IMR-90 (cell line): ENCODE measurements around the gene PTPRO. TPM values are rescaled to one million over a fixed set of nuclear protein-coding genes. Genes with fewer than 3 reads are reported as not detected.
A peak's percentile ranks its signal among the peaks of the same experiment; 100 is the strongest.

Source experiments
- ATAC-seq: fragments of 200-7000 bp; cut with Tn5 transposase; 2 replicates; pipeline ENCODE4 v1.9.1; 2020; ENCODE audit warnings: low read depth, mild to moderate bottlenecking, moderate library complexity
- BruUV-seq: library from RNA; stranded (reverse); fragments of 400-500 nt; replicated peaks from 2 replicates; lab custom pipeline; 2021; lab: Mats Ljungman, UMichigan
- CTCF ChIA-PET: fragments of 300-600 bp; formaldehyde crosslinking; extraction: SDS; loops from one replicate; lab custom pipeline; 2021; ENCODE audit warnings: antibody characterized with exemption; lab: Yijun Ruan, JAX
- POLR2A ChIA-PET: fragments of 300-600 bp; sonication (Branson Sonifier 250); formaldehyde crosslinking; loops from one replicate; lab custom pipeline; 2022; ENCODE audit warnings: antibody characterized with exemption; ENCODE audit not compliant: unreplicated experiment; lab: Charles Lee
- DNase-seq: peaks from one replicate; pipeline ENCODE4 v3.0.0; 2013
- H2AFZ ChIP-seq: replicated peaks from 2 replicates; pipeline ENCODE3; 2013; ENCODE audit warnings: low read length, mild to moderate bottlenecking; ENCODE audit not compliant: poor library complexity
- H2AK5ac ChIP-seq: 2 replicates; pipeline ENCODE4 v1.6.1; 2013; ENCODE audit warnings: low read depth, low read length, inconsistent platforms
- H2AK9ac ChIP-seq: replicated peaks from 2 replicates; pipeline ENCODE3; 2013; ENCODE audit warnings: mild to moderate bottlenecking, low read depth, low read length, moderate library complexity; ENCODE audit not compliant: poor library complexity
- H2BK120ac ChIP-seq: 2 replicates; pipeline ENCODE4 v1.6.1; 2013; ENCODE audit warnings: low read depth, low read length, inconsistent platforms
- H2BK15ac ChIP-seq: 3 replicates; pipeline ENCODE4 v1.6.1; 2013; ENCODE audit warnings: low read depth, low read length, inconsistent platforms
- H2BK20ac ChIP-seq: 2 replicates; pipeline ENCODE4 v1.6.1; 2013; ENCODE audit warnings: low read depth, mild to moderate bottlenecking, inconsistent platforms, low read length, moderate library complexity
- H2BK5ac ChIP-seq: 2 replicates; pipeline ENCODE4 v1.6.1; 2013; ENCODE audit warnings: mild to moderate bottlenecking, low read depth, low read length, inconsistent platforms; ENCODE audit not compliant: poor library complexity, severe bottlenecking
- H3K14ac ChIP-seq: replicated peaks from 2 replicates; pipeline ENCODE4 v1.6.1; 2013; ENCODE audit warnings: low read depth, low read length, inconsistent platforms
- H3K18ac ChIP-seq: 2 replicates; pipeline ENCODE4 v1.6.1; 2013; ENCODE audit warnings: low read depth, low read length, control low read depth
- H3K23ac ChIP-seq: 2 replicates; pipeline ENCODE4 v1.6.1; 2013; ENCODE audit warnings: low read depth, low read length, inconsistent platforms
- H3K27ac ChIP-seq: 2 replicates; pipeline ENCODE4 v1.5.1; 2013; ENCODE audit warnings: mild to moderate bottlenecking, control low read depth, low read length; ENCODE audit not compliant: insufficient read depth
- H3K27me3 ChIP-seq: 2 replicates; pipeline ENCODE4 v1.6.1; 2013; ENCODE audit warnings: low read length; ENCODE audit not compliant: control insufficient read depth, insufficient read depth
- H3K36me3 ChIP-seq: 2 replicates; pipeline ENCODE4 v1.6.1; 2013; ENCODE audit warnings: low read length, mixed read lengths; ENCODE audit not compliant: control insufficient read depth, insufficient read depth
- H3K4ac ChIP-seq: 2 replicates; pipeline ENCODE4 v1.6.1; 2013; ENCODE audit warnings: low read depth, low read length, inconsistent platforms
- H3K4me1 ChIP-seq: 2 replicates; pipeline ENCODE4 v1.6.1; 2013; ENCODE audit warnings: low read length, mixed read lengths; ENCODE audit not compliant: control insufficient read depth, insufficient read depth
- H3K4me2 ChIP-seq: 2 replicates; pipeline ENCODE4 v1.6.1; 2013; ENCODE audit warnings: low read depth, mild to moderate bottlenecking, control low read depth, low read length, moderate library complexity
- H3K4me3 ChIP-seq: 2 replicates; pipeline ENCODE4 v1.5.1; 2013; ENCODE audit warnings: low read depth, mild to moderate bottlenecking, control low read depth, low read length, moderate library complexity; ENCODE audit not compliant: insufficient read depth
- H3K56ac ChIP-seq: 2 replicates; pipeline ENCODE4 v1.6.1; 2013; ENCODE audit warnings: low read length, inconsistent platforms; ENCODE audit not compliant: insufficient read depth; ENCODE audit errors: extremely low read depth
- H3K79me1 ChIP-seq, 2 experiments: 2 replicates each; pipeline ENCODE4 v1.6.1; 2013; ENCODE audit warnings: low read length in 2 of 2, inconsistent platforms in 1 of 2, low read depth in 1 of 2
- H3K9ac ChIP-seq: 2 replicates; pipeline ENCODE4 v1.6.1; 2013; ENCODE audit warnings: low read depth, low read length, control low read depth
- H3K9me1 ChIP-seq: 2 replicates; pipeline ENCODE4 v1.6.1; 2013; ENCODE audit warnings: low read length, inconsistent platforms; ENCODE audit not compliant: insufficient read depth
- H3K9me3 ChIP-seq: 2 replicates; pipeline ENCODE4 v1.6.1; 2013; ENCODE audit warnings: low read length; ENCODE audit not compliant: control insufficient read depth, insufficient read depth
- H4K20me1 ChIP-seq: 2 replicates; pipeline ENCODE4 v1.6.1; 2013; ENCODE audit warnings: low read length, inconsistent platforms; ENCODE audit not compliant: insufficient read depth
- H4K5ac ChIP-seq: 2 replicates; pipeline ENCODE4 v1.6.1; 2013; ENCODE audit warnings: mild to moderate bottlenecking, low read depth, low read length, control low read depth
- H4K8ac ChIP-seq, 2 experiments: 2 replicates each; pipeline ENCODE4 v1.6.1; 2013; ENCODE audit warnings: low read depth in 2 of 2, low read length in 2 of 2, control low read depth in 1 of 2, inconsistent platforms in 1 of 2
- H4K91ac ChIP-seq: 2 replicates; pipeline ENCODE4 v1.6.1; 2013; ENCODE audit warnings: low read depth, low read length, inconsistent platforms; ENCODE audit not compliant: insufficient read depth
- MAZ ChIP-seq: IDR thresholded peaks from 2 replicates; pipeline ENCODE4 v1.6.1; 2012; ENCODE audit warnings: low read depth, mild to moderate bottlenecking, low read length, improper control_type of control experiment, moderate library complexity, borderline replicate concordance
- NFE2L2 ChIP-seq: fragments of 150-350 bp; IDR thresholded peaks from 2 replicates; pipeline ENCODE4 v1.6.1; 2016; ENCODE audit warnings: low read depth, mild to moderate bottlenecking, low read length
- POLR2A ChIP-seq: IDR thresholded peaks from 2 replicates; pipeline ENCODE4 v1.6.1; 2012; ENCODE audit warnings: mild to moderate bottlenecking, low read depth, low read length
- RAD21 ChIP-seq: IDR thresholded peaks from 2 replicates; pipeline ENCODE4 v1.6.1; 2012; ENCODE audit warnings: low read length, improper control_type of control experiment
- RFX5 ChIP-seq: IDR thresholded peaks from 2 replicates; pipeline ENCODE4 v1.8.0; 2012; ENCODE audit warnings: low read depth, mild to moderate bottlenecking, low read length, moderate library complexity
- SMC3 ChIP-seq: fragments of 150-350 bp; IDR thresholded peaks from 2 replicates; pipeline ENCODE4 v1.6.1; 2016; ENCODE audit warnings: low read depth, mild to moderate bottlenecking, antibody characterized with exemption, low read length, moderate library complexity
- WGBS, 2 experiments: methylation state at CpG; one replicate each; pipeline versions ENCODE4 v1.1.5 to v1.1.7; 2013; ENCODE audit warnings: missing lambda C conversion rate in 2 of 2; ENCODE audit not compliant: insufficient read length in 1 of 2; ENCODE audit errors: extremely low coverage in 2 of 2; 5-methylcytosine and 5-hydroxymethylcytosine counted together
- dilution Hi-C: fragments of 300-500 bp; cut with HindIII; formaldehyde crosslinking; loops from one replicate; pipeline ENCODE4 v1.14.3; 2018; ENCODE audit warnings: low sequenced_read_pairs; ENCODE audit not compliant: unreplicated experiment
- in situ Hi-C: fragments of 300-500 bp; cut with MboI; formaldehyde crosslinking; loops from 3 replicates; pipeline ENCODE4 v1.14.3; 2019; ENCODE audit warnings: low sequenced_read_pairs, inconsistent platforms, mixed read lengths
- intact Hi-C: fragments of 100-400 bp; cut with micrococcal nuclease; formaldehyde crosslinking; loops from 2 replicates; pipeline ENCODE4 v1.10.0; 2022
- polyA plus RNA-seq, 3 experiments: library from polyadenylated mRNA; depleted of rRNA; stranded (reverse); fragments of >200 nt; gene quantifications; 2 replicates each; pipeline ENCODE4 v1.2.3, GENCODE V29; 2012; ENCODE audit warnings: low replicate concordance in 1 of 3
- total RNA-seq: library from RNA; depleted of rRNA; stranded (reverse); fragments of >200 nt; gene quantifications from 2 replicates; pipeline ENCODE4 v1.2.3, GENCODE V29; 2012
- TF ChIP-seq, protein P1 (sequence below): conservative IDR thresholded peaks from 2 replicates; pipeline ENCODE4 v1.5.1; 2012; ENCODE audit warnings: mild to moderate bottlenecking, low read depth, low read length, improper control_type of control experiment
- TF ChIP-seq, protein P2 (sequence below): fragments of 150-350 bp; IDR thresholded peaks from 2 replicates; pipeline ENCODE4 v1.6.1; 2016; ENCODE audit warnings: low read depth, mild to moderate bottlenecking, low read length, moderate library complexity, borderline replicate concordance

The PTPRO gene
- total and polyA plus RNA-seq, 2 of the 4 experiments (the other 2 are of a cell fraction), result 0.03 to 0.18 TPM

DNA sequence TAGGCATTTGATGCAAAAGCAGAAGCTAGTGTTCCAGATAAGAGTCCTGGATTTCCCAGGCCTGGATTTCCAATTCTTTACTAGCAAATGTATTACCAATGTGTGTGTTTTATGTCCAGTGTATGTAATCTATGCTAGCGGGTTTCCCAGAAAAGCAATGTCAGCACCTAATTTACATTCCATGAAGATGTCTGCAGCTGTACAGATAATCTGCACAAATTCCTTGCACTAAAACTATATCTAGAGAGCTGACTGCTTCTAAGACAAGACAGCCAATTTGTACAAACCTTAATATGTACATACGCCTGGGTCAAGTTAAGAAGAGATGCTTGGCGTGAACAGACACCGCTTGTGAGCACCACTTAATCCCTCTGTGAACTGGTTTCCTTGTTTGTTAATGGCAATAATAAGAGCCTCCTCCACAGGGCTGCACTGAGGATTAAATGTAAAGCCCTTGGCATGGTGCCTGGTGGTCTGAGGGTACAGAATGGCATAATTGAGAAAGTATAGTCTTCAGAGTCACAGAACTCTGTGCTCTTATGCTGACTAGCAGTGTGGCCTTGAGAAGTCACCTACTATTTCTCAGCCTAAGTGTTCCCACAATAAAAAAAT lies 281.3 kb downstream of the PTPRO start:
- H3K36me3 ChIP-seq, result no peaks in the 10 kb centered on the region

More for the DNA sequence above, 281.3 kb downstream of the PTPRO start:
- in situ Hi-C loops (no loop called here), intact Hi-C loops (no loop called here), dilution Hi-C loops (loop anchor here (25.0 kb wide), 1 partner anchor 234 kb away; no protein-coding TSS in a partner anchor)
- H2BK15ac ChIP-seq, result no peak overlapping the region
- WGBS, 2 experiments, result no CpG with 5 or more reads among the region's 4 CpGs
- no peaks in the 10 kb centered on the region for H3K27me3 ChIP-seq
- H4K8ac ChIP-seq, result no peak overlapping the region
- TF ChIP-seq RFX5, result no peak
- TF ChIP-seq, protein P1, sequence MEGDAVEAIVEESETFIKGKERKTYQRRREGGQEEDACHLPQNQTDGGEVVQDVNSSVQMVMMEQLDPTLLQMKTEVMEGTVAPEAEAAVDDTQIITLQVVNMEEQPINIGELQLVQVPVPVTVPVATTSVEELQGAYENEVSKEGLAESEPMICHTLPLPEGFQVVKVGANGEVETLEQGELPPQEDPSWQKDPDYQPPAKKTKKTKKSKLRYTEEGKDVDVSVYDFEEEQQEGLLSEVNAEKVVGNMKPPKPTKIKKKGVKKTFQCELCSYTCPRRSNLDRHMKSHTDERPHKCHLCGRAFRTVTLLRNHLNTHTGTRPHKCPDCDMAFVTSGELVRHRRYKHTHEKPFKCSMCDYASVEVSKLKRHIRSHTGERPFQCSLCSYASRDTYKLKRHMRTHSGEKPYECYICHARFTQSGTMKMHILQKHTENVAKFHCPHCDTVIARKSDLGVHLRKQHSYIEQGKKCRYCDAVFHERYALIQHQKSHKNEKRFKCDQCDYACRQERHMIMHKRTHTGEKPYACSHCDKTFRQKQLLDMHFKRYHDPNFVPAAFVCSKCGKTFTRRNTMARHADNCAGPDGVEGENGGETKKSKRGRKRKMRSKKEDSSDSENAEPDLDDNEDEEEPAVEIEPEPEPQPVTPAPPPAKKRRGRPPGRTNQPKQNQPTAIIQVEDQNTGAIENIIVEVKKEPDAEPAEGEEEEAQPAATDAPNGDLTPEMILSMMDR, result no peak
- TF ChIP-seq NFE2L2, result no peak
- TF ChIP-seq MAZ, result no peak
- TF ChIP-seq POLR2A, result no peak
- TF ChIP-seq SMC3, result no peak
- TF ChIP-seq RAD21, result no peak
- TF ChIP-seq, protein P2, sequence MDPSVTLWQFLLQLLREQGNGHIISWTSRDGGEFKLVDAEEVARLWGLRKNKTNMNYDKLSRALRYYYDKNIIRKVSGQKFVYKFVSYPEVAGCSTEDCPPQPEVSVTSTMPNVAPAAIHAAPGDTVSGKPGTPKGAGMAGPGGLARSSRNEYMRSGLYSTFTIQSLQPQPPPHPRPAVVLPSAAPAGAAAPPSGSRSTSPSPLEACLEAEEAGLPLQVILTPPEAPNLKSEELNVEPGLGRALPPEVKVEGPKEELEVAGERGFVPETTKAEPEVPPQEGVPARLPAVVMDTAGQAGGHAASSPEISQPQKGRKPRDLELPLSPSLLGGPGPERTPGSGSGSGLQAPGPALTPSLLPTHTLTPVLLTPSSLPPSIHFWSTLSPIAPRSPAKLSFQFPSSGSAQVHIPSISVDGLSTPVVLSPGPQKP, result no peak
- no peak overlapping the region for H2BK5ac ChIP-seq
- peaks cover 8% of the 10 kb centered on the region for H3K4me1 ChIP-seq
- H3K14ac ChIP-seq, result 0 out of 2 replicates have a peak overlapping the region, but pooled peaks have one; percentile 39
- H4K5ac ChIP-seq, result no peak overlapping the region
- no peak overlapping the region for H3K9ac ChIP-seq
- H3K18ac ChIP-seq, result no peak overlapping the region
- ChIA-PET CTCF (interaction anchor here (1.7 kb wide), 1 partner anchor 26 kb away, joined by 4 read pairs; no protein-coding TSS in a partner anchor), POLR2A (no interaction called here)
- H4K91ac ChIP-seq, result no peak overlapping the region
- no peaks in the 10 kb centered on the region for H4K20me1 ChIP-seq
- peak; percentile 10 for DNase-seq
- H2BK120ac ChIP-seq, result no peak overlapping the region
- H3K4me2 ChIP-seq, result no peak overlapping the region
- H2AFZ ChIP-seq, result no peak overlapping the region
- no peak overlapping the region for H2AK9ac ChIP-seq
- no peak overlapping the region for H3K56ac ChIP-seq
- H3K23ac ChIP-seq, result no peak overlapping the region
- H2AK5ac ChIP-seq, result no peak overlapping the region
- no peak overlapping the region for H3K4me3 ChIP-seq
- BruUV-seq, result no TSS peak
- no peak overlapping the region for H3K4ac ChIP-seq
- no peak for ATAC-seq
- peaks cover 4% of the 10 kb centered on the region for H3K9me1 ChIP-seq
- H3K79me1 ChIP-seq, result no peaks in the 10 kb centered on the region
- H3K27ac ChIP-seq, result no peak overlapping the region
- no peaks in the 10 kb centered on the region for H3K9me3 ChIP-seq
- H2BK20ac ChIP-seq, result no peak overlapping the region
